Suprapubic skin (tissue), 3 donors: ENCODE measurements around the gene CSNK2A2.

Experiments
- POLR2A ChIP-seq, 2 donors: fragments of 450-650 bp; IDR thresholded peaks; one replicate each; pipeline ENCODE4 v1.6.1; 2017; ENCODE audit warnings: antibody characterized with exemption in 2 of 2, mild to moderate bottlenecking in 2 of 2, moderate library complexity in 2 of 2
- TF ChIP-seq, protein P1 (sequence below), 2 donors: fragments of 200-600 bp in 1 of 2; fragments of 450-650 bp in 1 of 2; sonication (generic) in 1 of 2; IDR thresholded peaks; one replicate each; pipeline ENCODE4 v1.5.1; 2016 to 2019; ENCODE audit warnings: antibody characterized with exemption in 2 of 2, mild to moderate bottlenecking in 1 of 2, moderate library complexity in 1 of 2

DNA sequence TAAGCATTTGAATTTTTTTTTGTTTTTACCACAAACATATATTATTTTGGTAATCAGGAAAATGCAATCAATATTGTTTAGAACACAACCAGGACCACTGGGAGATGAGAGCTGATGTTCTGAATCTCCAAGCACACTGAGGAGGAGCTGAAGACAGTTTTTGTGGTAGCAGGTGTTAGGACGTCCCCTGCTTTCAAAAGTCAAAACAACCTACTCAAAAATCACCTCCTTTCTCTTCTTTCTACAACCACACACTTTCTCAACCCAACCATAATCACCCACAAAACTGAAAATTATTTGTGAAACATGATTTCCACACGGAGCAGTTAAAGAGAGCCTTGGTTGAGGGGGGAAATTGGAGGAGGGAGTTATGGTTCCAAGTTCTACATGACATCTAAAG lies 42.1 kb downstream of the CSNK2A2 start:
- no peak for TF ChIP-seq POLR2A (IDR thresholded peaks at IDR 0.05)
- TF ChIP-seq, protein P1, sequence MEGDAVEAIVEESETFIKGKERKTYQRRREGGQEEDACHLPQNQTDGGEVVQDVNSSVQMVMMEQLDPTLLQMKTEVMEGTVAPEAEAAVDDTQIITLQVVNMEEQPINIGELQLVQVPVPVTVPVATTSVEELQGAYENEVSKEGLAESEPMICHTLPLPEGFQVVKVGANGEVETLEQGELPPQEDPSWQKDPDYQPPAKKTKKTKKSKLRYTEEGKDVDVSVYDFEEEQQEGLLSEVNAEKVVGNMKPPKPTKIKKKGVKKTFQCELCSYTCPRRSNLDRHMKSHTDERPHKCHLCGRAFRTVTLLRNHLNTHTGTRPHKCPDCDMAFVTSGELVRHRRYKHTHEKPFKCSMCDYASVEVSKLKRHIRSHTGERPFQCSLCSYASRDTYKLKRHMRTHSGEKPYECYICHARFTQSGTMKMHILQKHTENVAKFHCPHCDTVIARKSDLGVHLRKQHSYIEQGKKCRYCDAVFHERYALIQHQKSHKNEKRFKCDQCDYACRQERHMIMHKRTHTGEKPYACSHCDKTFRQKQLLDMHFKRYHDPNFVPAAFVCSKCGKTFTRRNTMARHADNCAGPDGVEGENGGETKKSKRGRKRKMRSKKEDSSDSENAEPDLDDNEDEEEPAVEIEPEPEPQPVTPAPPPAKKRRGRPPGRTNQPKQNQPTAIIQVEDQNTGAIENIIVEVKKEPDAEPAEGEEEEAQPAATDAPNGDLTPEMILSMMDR (IDR thresholded peaks at IDR 0.05): no peak
